Measurements from ENCODE around the gene ZBTB3.

DNA sequence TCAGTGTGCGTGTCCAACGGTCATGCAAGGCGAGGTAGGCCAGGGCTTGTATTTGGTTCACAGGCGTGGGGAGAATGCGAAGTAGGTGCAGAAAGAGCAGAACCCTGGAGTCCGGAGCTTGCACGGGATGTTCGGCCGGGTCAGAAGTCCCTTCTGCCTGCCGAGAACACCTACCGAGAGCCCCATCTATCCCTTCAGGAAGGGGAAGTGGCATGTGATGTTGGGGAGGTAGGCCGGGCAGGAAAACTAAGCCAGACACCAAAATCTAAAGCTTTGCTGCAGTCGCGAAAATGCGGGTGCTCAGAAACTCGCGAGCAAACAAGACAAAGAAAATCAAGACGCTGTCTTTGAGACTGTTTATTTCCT lies 16.8 kb upstream of the ZBTB3 start:
- TF ChIP-seq, protein P1, sequence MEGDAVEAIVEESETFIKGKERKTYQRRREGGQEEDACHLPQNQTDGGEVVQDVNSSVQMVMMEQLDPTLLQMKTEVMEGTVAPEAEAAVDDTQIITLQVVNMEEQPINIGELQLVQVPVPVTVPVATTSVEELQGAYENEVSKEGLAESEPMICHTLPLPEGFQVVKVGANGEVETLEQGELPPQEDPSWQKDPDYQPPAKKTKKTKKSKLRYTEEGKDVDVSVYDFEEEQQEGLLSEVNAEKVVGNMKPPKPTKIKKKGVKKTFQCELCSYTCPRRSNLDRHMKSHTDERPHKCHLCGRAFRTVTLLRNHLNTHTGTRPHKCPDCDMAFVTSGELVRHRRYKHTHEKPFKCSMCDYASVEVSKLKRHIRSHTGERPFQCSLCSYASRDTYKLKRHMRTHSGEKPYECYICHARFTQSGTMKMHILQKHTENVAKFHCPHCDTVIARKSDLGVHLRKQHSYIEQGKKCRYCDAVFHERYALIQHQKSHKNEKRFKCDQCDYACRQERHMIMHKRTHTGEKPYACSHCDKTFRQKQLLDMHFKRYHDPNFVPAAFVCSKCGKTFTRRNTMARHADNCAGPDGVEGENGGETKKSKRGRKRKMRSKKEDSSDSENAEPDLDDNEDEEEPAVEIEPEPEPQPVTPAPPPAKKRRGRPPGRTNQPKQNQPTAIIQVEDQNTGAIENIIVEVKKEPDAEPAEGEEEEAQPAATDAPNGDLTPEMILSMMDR (IDR thresholded peaks at IDR 0.05): no peak
- TF ChIP-seq POLR2A (IDR thresholded peaks at IDR 0.05): no peak
